ENCODE data around the gene TAF11L2.
"Not testable (repeated sequence)": the region's sequence is repeated elsewhere in the genome, so short reads cannot be mapped to it uniquely, and the experiment has no call there.

Gene TAF11L2

DNA sequence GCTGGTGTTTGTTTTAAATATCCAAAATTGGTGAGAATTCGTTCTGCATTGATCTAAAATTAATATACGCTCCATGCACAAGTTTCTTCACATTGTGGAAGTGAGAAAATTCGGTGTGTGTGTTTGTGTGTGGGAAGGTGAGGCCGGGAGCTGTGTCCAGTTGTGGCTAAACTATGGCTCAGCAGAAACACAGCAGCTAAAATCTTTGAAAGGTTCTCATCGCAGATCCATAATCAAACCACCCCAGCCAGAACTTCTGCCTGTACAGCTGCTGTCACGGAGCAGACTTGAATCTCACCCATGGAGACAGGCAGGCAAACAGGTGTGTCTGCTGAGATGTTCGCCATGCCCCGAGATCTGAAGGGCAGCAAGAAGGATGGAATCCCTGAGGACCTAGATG is at the start of gene TAF11L2:
TAF11L2 (plus strand) TSS at position 301 of the 400 bp plus-strand sequence.
- DNase-seq (ENCODE audit: low read depth) = not testable (repeated sequence)

DNA sequence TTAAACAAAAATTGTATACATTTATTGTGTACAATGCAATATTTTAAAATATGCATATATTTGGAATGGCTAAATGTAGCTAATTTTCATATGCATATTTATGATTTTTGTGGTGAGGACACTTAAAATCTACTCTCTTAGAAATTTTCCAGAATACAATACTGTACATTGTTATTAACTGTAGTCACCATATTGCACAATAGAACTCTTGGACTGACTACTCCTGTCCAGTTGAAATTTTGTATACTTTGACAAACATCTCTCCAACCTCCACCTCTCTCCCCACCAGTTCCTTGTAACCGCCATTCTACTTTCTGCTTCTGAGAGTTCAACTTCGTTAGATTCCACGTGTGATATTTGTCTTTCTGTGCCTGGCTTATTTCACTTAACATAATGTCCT is 49.2 kb upstream of the TAF11L2 start:
- DNase-seq (ENCODE audit: low read depth) = no peak

DNA sequence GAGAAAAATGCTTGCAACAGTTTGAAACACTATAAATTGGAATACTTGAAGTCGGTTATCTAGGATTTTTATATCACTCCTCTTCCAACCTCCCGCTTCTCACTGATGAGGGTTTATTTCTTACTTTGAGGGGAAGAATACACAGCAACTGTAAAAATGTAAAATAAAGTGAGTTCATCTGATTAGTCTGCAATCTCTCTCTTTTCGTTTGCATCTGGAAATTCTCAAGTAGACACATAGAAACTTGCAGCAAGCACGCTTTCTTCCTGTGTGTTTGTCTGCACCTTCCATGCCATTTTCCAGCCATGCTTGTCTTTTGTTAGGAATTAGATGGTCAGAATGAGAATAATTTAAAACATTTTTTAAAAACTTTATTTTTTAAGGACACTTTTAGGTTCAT is 45.1 kb upstream of the TAF11L2 start:
- DNase-seq (ENCODE audit: low read depth) = no peak

DNA sequence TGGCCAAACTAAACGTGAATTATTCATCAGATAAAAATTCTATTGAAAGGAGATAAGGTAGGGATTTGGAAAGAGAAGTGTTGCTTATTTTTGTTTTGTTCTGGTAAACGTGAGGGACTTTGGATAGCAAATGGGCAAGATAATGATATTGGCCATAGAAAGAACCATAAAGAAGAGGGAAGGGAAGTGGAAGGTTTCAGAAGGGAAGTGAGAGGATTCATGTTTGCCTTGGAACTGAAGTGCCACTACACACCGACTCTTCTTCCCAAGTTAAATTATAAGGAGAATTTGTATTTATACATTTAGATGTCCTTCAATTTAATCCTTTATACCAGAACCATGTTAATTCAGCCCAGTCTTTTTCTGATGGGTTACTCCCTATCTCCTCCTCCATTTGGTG is 42.1 kb upstream of the TAF11L2 start:
- DNase-seq (ENCODE audit: low read depth) = no peak

DNA sequence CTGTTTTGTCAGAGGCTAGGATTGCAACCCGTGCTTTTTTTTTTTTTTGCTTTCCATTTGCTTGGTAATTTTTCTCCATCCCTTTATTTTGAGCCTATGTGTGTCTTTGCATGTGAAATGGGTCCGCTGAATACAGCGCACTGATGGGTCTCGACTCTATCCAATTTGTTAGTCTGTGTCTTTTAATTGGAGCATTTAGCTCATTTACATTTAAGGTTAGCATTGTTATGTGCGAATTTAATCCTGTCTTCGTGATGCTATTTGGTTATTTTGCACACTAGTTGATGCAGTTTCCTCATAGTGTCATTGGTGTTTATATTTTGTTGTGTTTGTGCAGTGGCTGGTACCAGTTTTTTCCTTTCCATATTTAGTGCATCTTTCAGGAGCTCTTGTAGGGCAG is 36.2 kb upstream of the TAF11L2 start:
- DNase-seq (ENCODE audit: low read depth) = no peak

DNA sequence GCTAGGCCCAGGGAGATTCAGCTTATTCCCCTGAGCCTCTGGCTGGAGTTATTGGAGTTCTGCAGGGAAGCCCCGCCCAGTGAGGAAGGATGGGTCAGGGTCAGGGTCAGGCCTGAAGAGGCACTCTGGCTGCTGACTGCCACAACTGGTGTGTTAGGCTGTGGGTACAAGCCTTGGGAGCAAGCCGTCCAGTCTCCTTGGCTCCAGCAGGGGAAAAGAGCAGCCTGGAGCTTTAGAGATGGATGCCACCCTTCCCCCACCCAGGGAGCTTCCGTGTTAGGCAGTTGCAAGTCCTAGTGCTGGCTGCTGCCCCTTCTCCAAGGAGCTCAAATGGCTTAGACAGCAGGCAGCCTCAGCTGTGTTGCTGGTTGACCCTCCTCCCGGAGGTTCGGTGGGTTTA is 34.4 kb upstream of the TAF11L2 start:
- no peak for DNase-seq (ENCODE audit: low read depth)

DNA sequence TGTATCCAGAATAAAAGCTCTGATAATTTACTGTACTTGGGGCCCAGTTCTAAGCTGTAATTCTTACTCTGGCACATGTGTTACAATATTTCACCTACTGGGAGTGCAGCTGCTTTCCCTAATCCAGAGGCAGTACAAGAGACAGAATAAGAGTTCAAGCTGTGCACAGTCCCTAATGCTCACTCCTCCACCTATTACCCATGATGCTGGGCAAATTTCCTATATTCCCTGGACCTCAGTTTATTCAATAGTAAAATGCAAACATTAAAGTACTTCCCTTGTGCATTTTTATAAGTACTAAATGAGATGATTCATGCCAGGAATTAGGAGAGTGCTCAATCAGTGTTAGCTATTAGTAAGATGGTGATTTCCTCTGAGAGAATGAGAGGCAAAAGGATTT is 28.0 kb upstream of the TAF11L2 start:
- DNase-seq (ENCODE audit: low read depth) = no peak

DNA sequence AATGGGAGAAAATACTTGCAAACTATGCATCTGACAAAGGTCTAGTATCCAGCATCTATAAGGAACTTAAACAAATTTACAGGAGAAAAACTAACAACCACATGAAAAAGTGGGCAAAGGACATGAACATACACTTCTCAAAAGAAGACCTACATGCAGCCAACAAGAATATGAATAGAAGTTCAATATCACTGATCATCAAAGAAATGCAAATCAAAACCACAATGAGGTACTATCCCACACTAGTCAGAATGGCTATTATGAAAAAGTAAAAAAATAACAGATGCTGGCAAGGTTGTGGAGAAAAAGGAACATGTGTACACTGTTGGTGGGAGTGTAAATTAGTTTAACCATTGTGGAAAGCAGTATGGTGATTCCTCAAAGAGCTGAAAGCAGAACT is 23.0 kb upstream of the TAF11L2 start:
- not testable (repeated sequence) for DNase-seq (ENCODE audit: low read depth)

DNA sequence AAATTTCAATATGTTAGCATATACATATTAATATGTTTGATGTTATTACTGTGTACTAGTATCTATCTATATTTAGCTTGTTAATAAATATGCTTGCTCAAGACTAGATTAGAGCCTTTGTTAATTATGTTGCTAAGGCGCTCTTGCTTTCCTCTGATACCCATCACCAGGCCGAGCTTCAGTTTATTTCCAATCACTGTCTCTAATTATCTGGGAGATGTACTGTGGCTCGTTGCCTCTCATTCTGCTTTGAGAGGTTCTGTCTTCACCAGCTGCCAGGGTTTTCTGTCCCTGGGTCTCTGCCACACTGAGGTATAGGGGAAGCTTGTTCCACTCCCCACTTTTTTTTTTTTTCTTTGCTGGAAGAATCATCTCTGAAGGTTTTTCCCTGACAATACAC is 21.0 kb upstream of the TAF11L2 start:
- DNase-seq (ENCODE audit: low read depth) = no peak

DNA sequence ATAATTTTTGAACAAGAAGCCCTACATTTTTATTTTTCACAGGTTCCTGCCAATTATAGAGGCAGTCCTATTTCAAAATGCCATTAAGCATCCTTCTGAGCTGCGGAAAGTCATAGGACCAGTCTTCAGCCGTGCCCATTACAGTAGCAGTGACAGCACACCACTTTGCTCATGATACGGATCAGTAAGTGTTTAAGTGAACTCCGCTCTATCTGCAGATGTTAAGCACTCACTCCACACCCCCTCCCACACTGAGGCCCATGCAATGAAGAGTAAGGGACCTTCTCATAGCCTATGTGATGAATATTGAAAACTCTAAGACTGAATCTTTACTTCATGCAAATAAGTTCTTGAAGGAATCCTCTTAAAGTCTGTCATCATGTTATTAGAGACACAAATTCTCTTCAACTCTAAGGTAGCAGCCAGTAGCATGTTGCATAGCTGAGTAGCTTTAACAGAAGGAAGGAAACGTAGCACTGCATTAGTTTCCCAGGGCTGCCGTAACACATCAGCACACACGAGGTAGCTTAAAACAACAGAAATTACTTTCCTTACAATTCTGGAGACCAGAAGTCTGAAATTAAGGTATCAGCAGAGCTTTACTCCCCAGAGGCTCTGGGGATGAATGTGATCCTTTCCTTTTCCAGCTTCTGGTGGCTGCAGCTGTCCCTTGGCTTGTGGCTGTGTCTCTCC is 20.3 kb upstream of the TAF11L2 start:
- no peak for DNase-seq (ENCODE audit: low read depth)

DNA sequence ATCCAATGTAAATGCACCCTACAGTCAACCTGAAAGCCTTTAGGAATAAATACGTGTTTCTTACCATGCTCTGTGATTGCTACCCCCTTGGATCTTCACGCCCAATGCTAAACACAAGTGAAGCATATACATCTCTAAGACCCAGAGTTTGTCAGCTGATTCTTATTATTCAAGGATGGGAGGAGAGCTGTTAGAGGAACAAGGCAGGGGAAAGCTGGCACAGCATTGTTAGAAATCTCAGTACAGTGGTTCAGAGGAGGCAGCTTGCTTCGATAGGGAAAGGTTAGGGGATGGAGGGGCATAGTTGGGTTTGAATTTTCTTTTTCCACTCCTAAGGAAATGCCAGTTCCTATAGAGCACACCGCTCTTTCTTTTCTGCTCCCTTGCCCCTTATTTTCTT is 16.7 kb upstream of the TAF11L2 start:
- DNase-seq (ENCODE audit: low read depth) = no peak

DNA sequence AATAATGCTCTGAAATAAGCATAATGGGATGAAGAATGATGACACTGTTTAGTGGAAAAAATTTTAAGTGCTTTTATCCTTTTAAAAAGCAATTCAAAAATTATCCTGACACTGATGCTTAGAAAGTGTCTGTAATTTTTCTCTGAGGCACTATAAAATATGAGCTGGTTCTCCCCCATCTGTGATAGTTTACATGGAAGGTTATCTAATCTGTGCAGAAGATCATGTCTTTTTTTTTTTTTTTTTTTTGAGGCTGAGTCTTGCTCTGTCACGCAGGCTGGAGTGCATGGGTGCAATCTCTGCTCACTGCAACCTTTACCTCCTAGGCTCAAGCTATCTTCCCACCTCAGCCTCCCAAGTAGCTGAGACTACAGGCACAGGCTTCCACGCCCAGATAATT is 15.2 kb upstream of the TAF11L2 start:
- no peak for DNase-seq (ENCODE audit: low read depth)

DNA sequence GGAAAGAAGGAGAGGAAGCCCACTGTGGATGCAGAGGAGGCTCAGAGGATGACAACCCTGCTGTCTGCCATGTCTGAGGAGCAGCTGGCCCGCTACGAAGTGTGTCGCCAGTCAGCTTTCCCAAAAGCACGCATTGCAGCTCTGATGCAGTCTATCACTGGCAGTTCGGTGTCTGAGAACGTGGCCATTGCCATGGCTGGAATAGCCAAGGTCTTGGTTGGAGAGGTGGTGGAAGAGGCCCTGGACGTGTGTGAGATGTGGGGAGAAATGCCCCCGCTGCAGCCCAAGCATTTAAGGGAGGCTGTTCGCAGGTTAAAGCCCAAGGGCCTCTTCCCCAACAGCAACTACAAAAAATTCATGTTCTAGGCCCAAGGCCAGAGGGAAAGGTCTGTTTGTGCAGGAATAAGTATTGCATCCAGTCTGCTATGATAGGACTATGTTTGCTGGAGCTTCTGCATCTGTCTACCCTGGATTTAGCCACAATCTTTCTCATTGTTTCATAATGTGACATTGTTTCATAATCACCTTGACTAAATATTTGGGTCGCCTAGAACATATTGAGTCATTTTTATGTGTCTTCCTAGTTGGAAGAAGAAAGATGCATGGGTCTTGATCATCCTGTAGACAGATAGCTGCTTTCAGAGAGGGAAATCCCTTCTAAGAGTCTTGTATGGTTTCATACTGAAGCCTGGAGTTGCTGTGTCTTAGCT is 11.4 kb upstream of the TAF11L2 start:
- DNase-seq (ENCODE audit: low read depth) = not testable (repeated sequence)

DNA sequence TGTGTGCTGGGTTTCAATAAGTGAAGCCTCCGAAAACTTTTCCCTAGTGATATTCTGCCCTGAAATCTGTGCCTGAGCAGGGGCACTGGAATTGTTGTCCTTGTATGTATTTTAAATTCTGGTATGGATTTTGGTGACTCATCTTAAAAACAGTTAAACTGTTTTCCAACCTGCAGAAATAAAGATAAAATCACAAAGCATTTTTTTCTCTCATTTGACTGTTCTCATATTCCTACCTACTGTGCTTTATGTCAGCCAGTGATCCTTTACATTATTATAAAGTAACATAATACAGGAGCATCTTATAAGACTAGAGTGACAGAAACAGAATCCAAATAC is 10.9 kb upstream of the TAF11L2 start:
- DNase-seq (ENCODE audit: low read depth) = no peak

DNA sequence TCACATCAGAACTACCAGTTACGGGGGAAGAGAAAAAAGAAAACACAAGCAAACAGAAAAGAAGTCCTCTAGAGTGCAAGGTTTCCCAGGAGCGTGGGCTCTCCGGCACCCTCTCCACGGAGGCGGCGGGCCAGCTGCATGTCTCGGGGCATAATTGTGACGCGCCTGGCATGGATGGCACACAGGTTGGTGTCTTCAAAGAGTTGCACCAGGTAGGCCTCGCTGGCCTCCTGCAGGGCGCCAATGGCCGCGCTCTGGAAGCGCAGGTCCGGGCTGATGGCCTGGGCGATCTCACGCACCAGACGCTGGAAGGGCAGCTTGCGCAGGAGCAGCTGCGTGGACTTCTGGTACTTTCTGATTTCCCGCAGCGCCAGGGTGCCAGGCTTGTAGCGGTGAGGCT is 6.8 kb upstream of the TAF11L2 start:
- DNase-seq (ENCODE audit: low read depth) = not testable (repeated sequence)

DNA sequence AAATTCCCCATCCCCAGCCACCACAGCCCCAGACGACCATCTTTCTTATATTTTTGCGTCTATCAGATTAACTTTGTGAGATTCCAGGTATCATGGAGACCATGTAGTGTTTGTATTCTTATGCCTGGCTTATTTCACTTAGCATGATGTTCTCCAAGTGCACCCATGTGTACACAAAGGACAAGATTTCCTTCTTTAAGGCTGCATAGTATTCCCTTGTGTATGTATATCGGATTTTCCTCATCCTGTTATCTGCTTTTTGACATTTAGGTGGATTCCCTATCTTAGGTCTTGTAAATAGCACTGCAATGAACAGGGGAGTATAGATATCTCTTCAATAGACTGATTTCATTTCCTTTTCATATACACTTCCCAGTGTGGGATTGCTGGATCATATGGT is 5.3 kb upstream of the TAF11L2 start:
- no peak for DNase-seq (ENCODE audit: low read depth)

DNA sequence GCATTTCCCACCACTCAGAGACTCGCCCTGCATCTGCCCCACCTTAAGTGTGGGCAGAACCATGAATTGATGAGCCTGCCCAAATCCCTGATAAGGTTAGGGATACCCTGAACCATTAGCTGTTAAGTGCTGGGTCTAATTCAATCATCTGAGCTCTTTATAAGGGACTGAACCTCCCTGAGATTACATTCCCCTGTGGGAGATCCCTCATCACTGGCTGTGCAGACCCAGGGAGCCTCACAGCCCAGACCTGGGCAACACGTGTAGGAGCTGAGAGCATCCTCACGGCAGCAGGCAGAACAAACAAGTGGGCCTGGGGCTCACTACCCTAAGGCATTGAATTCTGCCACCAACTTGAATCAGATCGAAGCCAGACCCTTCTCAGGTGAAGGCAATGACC is 585 bp upstream of the TAF11L2 start:
- no peak for DNase-seq (ENCODE audit: low read depth)

DNA sequence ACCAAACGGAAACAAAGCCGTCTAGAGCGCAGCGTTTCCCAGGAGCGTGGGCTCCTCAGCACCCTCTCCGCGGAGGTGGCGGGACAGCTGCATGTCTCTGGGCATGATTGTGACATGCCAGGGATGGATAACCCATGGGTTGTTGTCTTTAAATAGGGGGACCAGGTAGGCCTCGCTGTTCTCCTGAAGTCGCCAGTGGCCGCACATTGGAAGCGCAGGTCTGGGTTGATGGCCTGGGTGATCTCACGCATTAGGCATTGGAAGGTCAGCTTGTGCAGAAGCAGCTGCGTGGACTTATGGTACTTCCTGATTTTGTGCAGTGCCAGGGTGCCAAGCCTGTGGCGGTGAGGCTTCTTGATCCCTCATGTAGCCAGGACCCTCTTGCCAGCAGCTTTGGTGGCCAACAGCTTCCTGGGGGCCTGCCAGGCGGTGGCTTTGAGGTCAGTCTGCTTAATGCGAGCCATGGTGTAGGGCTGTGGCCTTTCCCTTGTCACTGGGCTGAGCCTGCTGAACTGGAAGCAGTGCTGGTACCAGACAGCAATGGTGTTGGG is 13.8 kb downstream of the TAF11L2 start:
- DNase-seq (ENCODE audit: low read depth) = no peak

DNA sequence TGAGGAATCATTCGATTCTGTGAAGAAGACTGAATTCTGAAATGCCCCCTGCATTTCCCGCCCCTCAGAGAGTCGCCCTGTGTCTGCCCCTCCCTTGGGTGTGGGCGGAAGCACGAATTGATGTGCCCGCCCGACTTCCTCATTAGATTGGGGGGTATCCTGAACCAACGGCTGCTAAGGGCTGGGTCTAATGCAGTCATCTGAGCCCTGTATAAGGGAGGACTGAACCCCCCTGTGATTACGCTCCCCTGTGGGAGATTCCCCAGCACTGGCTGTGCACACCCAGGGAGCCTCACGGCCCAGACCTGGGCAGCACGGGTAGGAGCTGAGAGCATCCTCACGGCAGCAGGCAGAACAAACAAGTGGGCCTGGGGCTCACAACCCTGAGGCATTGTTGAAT is 19.5 kb downstream of the TAF11L2 start:
- DNase-seq (ENCODE audit: low read depth) = peak; percentile 3

DNA sequence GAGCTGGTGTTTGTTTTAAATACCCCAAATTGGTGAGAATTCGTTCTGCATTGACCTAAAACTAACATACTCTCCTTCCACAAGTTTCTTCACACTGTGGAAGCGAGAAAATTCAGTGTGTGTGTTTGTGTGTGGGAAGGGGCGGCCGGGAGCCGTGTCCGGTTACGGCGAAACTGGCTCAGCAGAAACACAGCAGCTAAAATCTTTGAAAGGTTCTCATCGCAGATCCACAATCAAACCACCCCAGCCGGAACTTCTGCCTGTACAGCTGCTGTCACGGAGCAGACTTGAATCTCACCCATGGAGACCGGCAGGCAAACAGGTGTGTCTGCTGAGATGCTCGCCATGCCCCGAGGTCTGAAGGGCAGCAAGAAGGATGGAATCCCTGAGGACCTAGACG is 20.0 kb downstream of the TAF11L2 start, which contains the start of gene TAF11L3:
TAF11L3 (plus strand) TSS at position 301 of the 400 bp plus-strand sequence.
- DNase-seq (ENCODE audit: low read depth) = not testable (repeated sequence)

DNA sequence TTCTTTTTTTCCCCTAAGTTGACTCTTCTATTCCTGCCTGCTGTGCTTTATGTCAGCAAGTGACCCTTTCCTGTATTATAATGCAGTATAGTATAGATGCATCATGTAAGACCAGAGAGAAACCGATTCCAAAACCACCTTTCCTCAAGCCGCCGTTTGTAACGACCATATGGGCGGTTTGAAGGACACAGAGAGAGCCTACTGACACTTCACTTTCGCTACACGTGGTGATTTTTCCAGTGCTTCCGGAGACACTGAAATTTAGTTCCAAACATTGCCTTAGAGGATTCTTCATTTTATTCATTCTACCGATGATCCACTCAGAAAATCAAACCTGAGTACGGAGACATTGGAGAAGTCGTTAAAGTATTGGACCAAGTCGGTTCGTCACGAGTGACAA is 21.5 kb downstream of the TAF11L2 start:
- DNase-seq (ENCODE audit: low read depth) = not testable (repeated sequence)

DNA sequence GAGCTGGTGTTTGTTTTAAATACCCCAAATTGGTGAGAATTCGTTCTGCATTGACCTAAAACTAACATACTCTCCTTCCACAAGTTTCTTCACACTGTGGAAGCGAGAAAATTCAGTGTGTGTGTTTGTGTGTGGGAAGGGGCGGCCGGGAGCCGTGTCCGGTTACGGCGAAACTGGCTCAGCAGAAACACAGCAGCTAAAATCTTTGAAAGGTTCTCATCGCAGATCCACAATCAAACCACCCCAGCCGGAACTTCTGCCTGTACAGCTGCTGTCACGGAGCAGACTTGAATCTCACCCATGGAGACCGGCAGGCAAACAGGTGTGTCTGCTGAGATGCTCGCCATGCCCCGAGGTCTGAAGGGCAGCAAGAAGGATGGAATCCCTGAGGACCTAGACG is 23.5 kb downstream of the TAF11L2 start, which contains the start of gene TAF11L4:
TAF11L4 (plus strand) TSS at position 301 of the 400 bp plus-strand sequence.
- DNase-seq (ENCODE audit: low read depth) = not testable (repeated sequence)

DNA sequence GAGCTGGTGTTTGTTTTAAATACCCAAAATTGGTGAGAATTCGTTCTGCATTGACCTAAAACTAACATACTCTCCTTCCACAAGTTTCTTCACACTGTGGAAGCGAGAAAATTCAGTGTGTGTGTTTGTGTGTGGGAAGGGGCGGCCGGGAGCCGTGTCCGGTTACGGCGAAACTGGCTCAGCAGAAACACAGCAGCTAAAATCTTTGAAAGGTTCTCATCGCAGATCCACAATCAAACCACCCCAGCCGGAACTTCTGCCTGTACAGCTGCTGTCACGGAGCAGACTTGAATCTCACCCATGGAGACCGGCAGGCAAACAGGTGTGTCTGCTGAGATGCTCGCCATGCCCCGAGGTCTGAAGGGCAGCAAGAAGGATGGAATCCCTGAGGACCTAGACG is 26.9 kb downstream of the TAF11L2 start, which contains the start of gene TAF11L5:
TAF11L5 (plus strand) TSS at position 301 of the 400 bp plus-strand sequence.
- DNase-seq (ENCODE audit: low read depth) = not testable (repeated sequence)
